ENCODE measurements around the gene MEAF6.

Gene MEAF6

DNA sequence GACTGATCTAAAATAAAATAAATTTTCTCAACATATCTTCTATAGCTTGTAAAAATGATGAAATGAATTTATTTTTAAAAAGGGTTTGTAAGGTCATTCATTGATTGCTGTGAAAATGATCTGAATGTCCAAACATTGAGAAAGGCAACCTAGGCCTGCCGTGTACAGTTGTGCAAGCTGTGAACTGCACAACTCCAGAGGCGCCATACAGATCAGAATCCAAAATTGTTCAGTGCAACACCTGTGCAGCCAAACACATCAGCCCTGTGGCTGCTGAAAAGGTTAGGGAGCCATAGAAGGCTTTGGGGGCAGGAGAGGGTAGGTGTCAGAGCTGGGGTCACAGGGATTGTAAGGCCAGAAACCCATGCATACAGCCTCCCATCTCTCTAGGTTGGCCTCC is 50.1 kb downstream of the MEAF6 start:
- Histone ChIP-seq H3K4me3 (no peak overlapping the region), H3K27me3 (no peaks in the 10 kb centered on the region), H3K36me3 (no peaks in the 10 kb centered on the region), H3K27ac (no peak overlapping the region), H3K9me3 (no peaks in the 10 kb centered on the region), H3K4me1 (peaks cover 0 to 5% (median 0%) of the 10 kb centered on the region in 4 donors)
- intact Hi-C loops (cut with DNase I; ENCODE audit: low total_unique reads), result no loop called here
- TF ChIP-seq, protein P1, sequence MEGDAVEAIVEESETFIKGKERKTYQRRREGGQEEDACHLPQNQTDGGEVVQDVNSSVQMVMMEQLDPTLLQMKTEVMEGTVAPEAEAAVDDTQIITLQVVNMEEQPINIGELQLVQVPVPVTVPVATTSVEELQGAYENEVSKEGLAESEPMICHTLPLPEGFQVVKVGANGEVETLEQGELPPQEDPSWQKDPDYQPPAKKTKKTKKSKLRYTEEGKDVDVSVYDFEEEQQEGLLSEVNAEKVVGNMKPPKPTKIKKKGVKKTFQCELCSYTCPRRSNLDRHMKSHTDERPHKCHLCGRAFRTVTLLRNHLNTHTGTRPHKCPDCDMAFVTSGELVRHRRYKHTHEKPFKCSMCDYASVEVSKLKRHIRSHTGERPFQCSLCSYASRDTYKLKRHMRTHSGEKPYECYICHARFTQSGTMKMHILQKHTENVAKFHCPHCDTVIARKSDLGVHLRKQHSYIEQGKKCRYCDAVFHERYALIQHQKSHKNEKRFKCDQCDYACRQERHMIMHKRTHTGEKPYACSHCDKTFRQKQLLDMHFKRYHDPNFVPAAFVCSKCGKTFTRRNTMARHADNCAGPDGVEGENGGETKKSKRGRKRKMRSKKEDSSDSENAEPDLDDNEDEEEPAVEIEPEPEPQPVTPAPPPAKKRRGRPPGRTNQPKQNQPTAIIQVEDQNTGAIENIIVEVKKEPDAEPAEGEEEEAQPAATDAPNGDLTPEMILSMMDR (IDR thresholded peaks at IDR 0.05), result no peak
- no peak for DNase-seq

DNA sequence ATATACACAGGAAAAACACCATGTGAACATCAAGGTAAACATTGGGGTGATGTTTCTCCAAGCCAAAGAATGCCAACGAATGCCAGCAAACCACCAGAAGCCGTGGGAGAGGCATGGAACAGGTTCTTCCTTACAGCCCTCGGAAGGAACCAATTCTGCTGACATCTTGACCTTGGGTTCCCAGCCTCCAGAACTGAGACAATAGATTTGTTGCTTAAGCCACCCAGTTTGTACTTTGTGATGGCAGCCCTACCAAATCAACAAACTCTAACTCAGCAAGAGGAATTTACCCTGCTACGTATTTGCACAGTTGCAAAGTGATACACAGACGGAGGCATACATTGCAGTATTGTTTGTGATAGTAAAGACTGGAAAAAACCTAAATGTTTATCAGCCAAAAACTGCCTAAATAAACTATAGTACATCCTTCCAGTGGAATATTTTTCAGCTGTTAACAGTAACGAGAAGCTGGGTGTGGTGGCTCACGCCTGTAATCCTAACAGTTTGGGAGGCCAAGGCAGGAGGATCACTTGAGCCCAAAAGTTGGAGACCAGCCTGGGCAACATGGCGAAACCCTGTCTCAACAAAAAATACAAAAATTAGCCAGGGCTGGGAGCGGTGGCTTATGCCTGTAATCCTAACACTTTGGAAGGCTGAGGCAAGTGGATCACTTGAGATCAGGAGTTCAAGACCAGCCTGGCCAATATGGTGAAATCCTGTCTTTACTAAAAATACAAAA is 52.7 kb downstream of the MEAF6 start:
- Histone ChIP-seq H3K27ac (no peak overlapping the region), H3K27me3 (no peaks in the 10 kb centered on the region), H3K9me3 (no peaks in the 10 kb centered on the region), H3K36me3 (no peaks in the 10 kb centered on the region), H3K4me3 (no peak overlapping the region), H3K4me1 (peaks cover 0 to 5% (median 0%) of the 10 kb centered on the region in 4 donors)
- TF ChIP-seq, protein P1 (IDR thresholded peaks at IDR 0.05), result no peak
- DNase-seq, result no peak
- intact Hi-C loops (cut with DNase I; ENCODE audit: low total_unique reads), result no loop called here

DNA sequence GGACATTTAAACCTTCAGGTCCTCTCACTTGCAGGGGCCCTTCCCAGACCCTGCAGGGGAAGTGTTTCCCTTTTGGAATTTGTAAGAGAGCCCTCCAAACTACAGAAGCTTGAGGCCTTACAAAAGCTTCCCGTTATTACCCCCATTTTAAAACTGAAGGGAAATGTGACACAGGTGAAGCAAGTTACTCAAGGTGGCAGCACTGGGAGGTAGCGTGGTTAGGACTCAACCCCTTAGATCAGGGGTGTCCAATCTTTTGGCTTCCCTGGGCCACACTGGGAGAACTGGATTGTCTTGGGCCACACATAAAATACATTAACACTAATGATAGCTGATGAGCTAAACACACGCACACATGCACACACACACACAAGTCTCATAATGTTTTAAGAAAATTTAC is 56.0 kb downstream of the MEAF6 start:
- Histone ChIP-seq H3K27me3 (no peaks in the 10 kb centered on the region), H3K27ac (no peak overlapping the region), H3K4me1 (peaks cover 0 to 9% (median 4%) of the 10 kb centered on the region in 4 donors), H3K36me3 (no peaks in the 10 kb centered on the region), H3K9me3 (no peaks in the 10 kb centered on the region), H3K4me3 (no peak overlapping the region)
- DNase-seq, result no peak
- intact Hi-C loops (cut with DNase I; ENCODE audit: low total_unique reads), result no loop called here
- TF ChIP-seq, protein P1 (IDR thresholded peaks at IDR 0.05), result no peak

DNA sequence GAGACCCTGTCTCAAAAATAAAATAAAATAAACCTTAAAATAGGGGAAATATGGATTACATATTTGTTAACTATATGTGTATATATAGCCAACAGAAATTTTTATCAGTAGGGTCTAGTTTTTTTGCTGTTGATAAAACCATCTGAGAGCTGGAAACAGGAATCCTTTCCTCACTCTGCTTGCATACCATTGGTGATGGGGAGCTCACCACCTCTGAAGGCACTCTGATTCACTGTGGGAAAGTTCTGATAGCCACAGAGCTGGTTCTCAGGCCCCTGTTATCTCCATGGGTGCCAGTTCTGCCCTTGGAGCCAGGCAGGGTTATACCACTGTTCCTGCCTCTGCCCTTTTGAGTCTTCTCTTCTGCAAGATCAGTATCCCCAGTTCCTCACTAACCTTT is 58.0 kb downstream of the MEAF6 start:
- TF ChIP-seq, protein P1 (IDR thresholded peaks at IDR 0.05), result no peak
- intact Hi-C loops (cut with DNase I; ENCODE audit: low total_unique reads), result no loop called here
- DNase-seq, result no peak
- no peaks in the 10 kb centered on the region for H3K36me3 ChIP-seq
- H3K27me3 ChIP-seq, result peaks cover 0 to 7% of the 10 kb centered on the region in 2 donors
- H3K4me3 ChIP-seq, result no peak overlapping the region
- H3K27ac ChIP-seq, result no peak overlapping the region
- H3K9me3 ChIP-seq, result no peaks in the 10 kb centered on the region
- H3K4me1 ChIP-seq, result peaks cover 0 to 9% (median 4%) of the 10 kb centered on the region in 4 donors

DNA sequence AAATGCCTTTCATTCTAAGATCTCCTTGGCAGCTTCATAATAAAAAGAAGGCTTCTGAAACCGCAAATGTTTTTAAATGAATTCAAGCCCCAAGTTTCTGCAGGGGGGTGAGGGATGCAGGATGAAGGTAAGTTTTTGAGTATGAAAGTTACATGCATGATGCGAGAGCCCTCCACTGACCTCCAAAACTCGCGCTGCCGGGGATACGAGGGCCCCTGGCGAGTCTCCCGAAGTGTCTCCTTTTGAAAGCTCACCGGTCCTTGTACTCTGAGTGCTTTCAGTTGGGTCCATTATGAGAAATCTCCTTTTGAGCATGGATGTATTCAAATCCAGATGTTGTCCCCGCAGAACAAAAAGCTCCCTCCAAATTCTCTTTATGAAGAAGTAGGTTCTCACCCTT is 59.0 kb downstream of the MEAF6 start:
- peak overlapping the region; percentile 12 to 58 for H3K27ac ChIP-seq
- peaks cover 0 to 9% (median 4%) of the 10 kb centered on the region in 4 donors for H3K4me1 ChIP-seq
- no peak for DNase-seq
- H3K4me3 ChIP-seq, result no peak overlapping the region
- intact Hi-C loops (cut with DNase I; ENCODE audit: low total_unique reads), result loop anchor here (2.0 kb wide), 1 partner anchor 31 kb away; no protein-coding TSS in a partner anchor
- H3K27me3 ChIP-seq, result peaks cover 0 to 13% of the 10 kb centered on the region in 2 donors
- H3K9me3 ChIP-seq, result no peaks in the 10 kb centered on the region
- no peaks in the 10 kb centered on the region for H3K36me3 ChIP-seq
- TF ChIP-seq, protein P1 (IDR thresholded peaks at IDR 0.05), result no peak
